Caco-2 (cell line): Measurements from ENCODE around the gene DOCK9. TPM values are rescaled to one million over a fixed set of nuclear protein-coding genes. Genes with fewer than 3 reads are reported as not detected.

Experiments used
- BruUV-seq: library from RNA; stranded (reverse); fragments of 400-500 nt; replicated peaks from 2 replicates; lab custom pipeline; 2021; lab: Mats Ljungman, UMichigan
- CTCF ChIA-PET: fragments of 300-600 bp; sonication (Branson Sonifier 250); formaldehyde crosslinking; loops from one replicate; lab custom pipeline; 2022; ENCODE audit warnings: antibody characterized with exemption; lab: Charles Lee
- POLR2A ChIA-PET: fragments of 300-600 bp; sonication (Branson Sonifier 250); formaldehyde crosslinking; loops from one replicate; lab custom pipeline; 2022; ENCODE audit warnings: antibody characterized with exemption; lab: Charles Lee
- DNase-seq, 2 experiments: peaks; one replicate each; pipeline versions ENCODE4 v3.0.0 to v3.0.0-alpha.2; 2020 to 2022
- H3K27me3 ChIP-seq: replicated peaks from 2 replicates; pipeline ENCODE4 v1.6.0; 2011; ENCODE audit warnings: low read length; ENCODE audit not compliant: control insufficient read depth, insufficient read depth
- H3K36me3 ChIP-seq: 2 replicates; pipeline ENCODE4 v1.5.1; 2011; ENCODE audit warnings: low read length; ENCODE audit not compliant: control insufficient read depth, insufficient read depth
- H3K4me1 ChIP-seq: fragments of 250-450 bp; sonication (Bioruptor Pico); 2 replicates; pipeline ENCODE4 v1.5.1; 2020; ENCODE audit warnings: mild to moderate bottlenecking
- H3K4me3 ChIP-seq: 2 replicates; pipeline ENCODE4 v1.5.1; 2011; ENCODE audit warnings: low read depth, mild to moderate bottlenecking, control low read depth, low read length
- H3K9me3 ChIP-seq: fragments of 250-450 bp; sonication (Bioruptor Pico); 2 replicates; pipeline ENCODE4 v1.5.1; 2020; ENCODE audit warnings: mild to moderate bottlenecking, moderate library complexity
- H3K27ac Mint-ChIP-seq: one replicate; pipeline ENCODE4 v1.8.0; 2022; ENCODE audit warnings: mixed read lengths; ENCODE audit not compliant: unreplicated experiment
- H3K27me3 Mint-ChIP-seq: one replicate; pipeline ENCODE4 v1.8.0; 2022; ENCODE audit warnings: mixed read lengths; ENCODE audit not compliant: insufficient read depth, unreplicated experiment
- H3K36me3 Mint-ChIP-seq: one replicate; pipeline ENCODE4 v1.8.0; 2022; ENCODE audit warnings: mild to moderate bottlenecking, mixed read lengths; ENCODE audit not compliant: insufficient read depth, unreplicated experiment
- H3K4me1 Mint-ChIP-seq: one replicate; pipeline ENCODE4 v1.8.0; 2022; ENCODE audit warnings: low read depth, mixed read lengths; ENCODE audit not compliant: unreplicated experiment
- H3K4me3 Mint-ChIP-seq: one replicate; pipeline ENCODE4 v1.8.0; 2022; ENCODE audit warnings: mild to moderate bottlenecking, moderate library complexity, mixed read lengths; ENCODE audit not compliant: unreplicated experiment
- H3K9me3 Mint-ChIP-seq: one replicate; pipeline ENCODE4 v1.8.0; 2022; ENCODE audit warnings: mixed read lengths; ENCODE audit not compliant: unreplicated experiment
- CTCF ChIP-seq, 2 experiments: fragments of 200-600 bp in 1 of 2; IDR thresholded peaks; 1 replicate in 1 of 2; 2 replicates in 1 of 2; pipeline versions ENCODE4 v1.5.1 to v1.8.0; 2011 to 2022; ENCODE audit warnings: antibody characterized with exemption in 1 of 2, control low read depth in 1 of 2, inconsistent platforms in 1 of 2, low read depth in 1 of 2, low read length in 1 of 2, mild to moderate bottlenecking in 1 of 2, moderate library complexity in 1 of 2; ENCODE audit not compliant: insufficient read depth in 1 of 2, severe bottlenecking in 1 of 2, unreplicated experiment in 1 of 2
- intact Hi-C: fragments of 100-400 bp; cut with micrococcal nuclease; formaldehyde crosslinking; loops from one replicate; pipeline ENCODE4 v1.10.0; 2022; ENCODE audit not compliant: unreplicated experiment
- total RNA-seq: library from RNA; stranded (reverse); gene quantifications from 2 replicates; pipeline ENCODE4 v1.2.3, GENCODE V29; 2022

DOCK9 gene
- total RNA-seq, 1 experiment from 2014 or later = 260 TPM

GRCh38 chr13:98796191-98796590, 181.7 kb downstream of the DOCK9 start:
- Mint-ChIP-seq H3K4me3 (no peak overlapping the region), H3K9me3 (no peaks in the 10 kb centered on the region), H3K27ac (no peak overlapping the region), H3K27me3 (no peaks in the 10 kb centered on the region), H3K4me1 (no peaks in the 10 kb centered on the region), H3K36me3 (peaks cover 75% of the 10 kb centered on the region)
- Histone ChIP-seq H3K9me3 (no peaks in the 10 kb centered on the region), H3K36me3 (peaks cover 2% of the 10 kb centered on the region; the same call in 1 of the 2 replicates), H3K4me3 (no peak overlapping the region), H3K27me3 (no peaks in the 10 kb centered on the region), H3K4me1 (no peaks in the 10 kb centered on the region)
- intact Hi-C loops = no loop called here
- POLR2A ChIA-PET = no interaction called here
- CTCF ChIA-PET = no interaction called here
- no peak for DNase-seq
- no TSS peak for BruUV-seq
- no peak for TF ChIP-seq CTCF (IDR thresholded peaks at IDR 0.05; ENCODE audit: insufficient read depth in 1 of 2, low read depth in 1 of 2, low read length in 1 of 2, severe bottlenecking in 1 of 2, unreplicated experiment in 1 of 2)

- no peak for TF ChIP-seq CTCF (IDR thresholded peaks at IDR 0.05; ENCODE audit: insufficient read depth in 1 of 2, low read depth in 1 of 2, low read length in 1 of 2, severe bottlenecking in 1 of 2, unreplicated experiment in 1 of 2)
- POLR2A ChIA-PET = no interaction called here
- Mint-ChIP-seq H3K9me3 (no peaks in the 10 kb centered on the region), H3K36me3 (peaks cover 75% of the 10 kb centered on the region), H3K4me3 (no peak overlapping the region), H3K27me3 (no peaks in the 10 kb centered on the region), H3K4me1 (no peaks in the 10 kb centered on the region), H3K27ac (no peak overlapping the region)
- Histone ChIP-seq H3K4me1 (no peaks in the 10 kb centered on the region), H3K36me3 (peaks cover 2% of the 10 kb centered on the region; the same call in 1 of the 2 replicates), H3K27me3 (no peaks in the 10 kb centered on the region), H3K4me3 (no peak overlapping the region), H3K9me3 (no peaks in the 10 kb centered on the region)
- CTCF ChIA-PET = no interaction called here
- DNase-seq = no peak
- BruUV-seq = no TSS peak
- intact Hi-C loops = no loop called here
These were observed 182.6 kb downstream of the DOCK9 start for GRCh38 chr13:98795220-98795619.

DNA sequence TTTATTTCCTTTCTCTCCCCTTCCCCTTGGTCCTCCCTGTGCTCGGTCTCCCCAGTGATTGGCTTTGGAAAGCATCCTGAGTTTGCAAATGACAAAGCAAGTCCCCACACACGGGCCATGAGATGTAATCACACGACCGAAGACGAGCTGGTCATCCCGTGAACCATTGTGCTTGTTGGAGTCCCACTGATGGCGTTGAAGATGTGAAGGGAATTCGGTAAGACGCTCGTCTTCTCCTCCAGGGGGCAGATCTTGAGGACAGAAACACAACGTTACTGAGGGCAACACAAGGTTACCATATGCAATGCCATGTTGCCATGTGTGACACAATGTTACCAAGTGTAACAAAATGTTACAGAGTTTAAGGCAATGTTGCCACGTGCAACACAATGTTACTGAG, 183.4 kb downstream of the DOCK9 start:
- TF ChIP-seq CTCF (IDR thresholded peaks at IDR 0.05; ENCODE audit: insufficient read depth in 1 of 2, low read depth in 1 of 2, low read length in 1 of 2, severe bottlenecking in 1 of 2, unreplicated experiment in 1 of 2) = no peak
- Histone ChIP-seq H3K9me3 (no peaks in the 10 kb centered on the region), H3K36me3 (peaks cover 2% of the 10 kb centered on the region; the same call in 1 of the 2 replicates), H3K4me1 (no peaks in the 10 kb centered on the region), H3K27me3 (no peaks in the 10 kb centered on the region), H3K4me3 (no peak overlapping the region)
- CTCF ChIA-PET = no interaction called here
- DNase-seq = no peak
- Mint-ChIP-seq H3K36me3 (peaks cover 68% of the 10 kb centered on the region), H3K4me1 (no peaks in the 10 kb centered on the region), H3K9me3 (no peaks in the 10 kb centered on the region), H3K4me3 (no peak overlapping the region), H3K27ac (no peak overlapping the region), H3K27me3 (no peaks in the 10 kb centered on the region)
- no TSS peak for BruUV-seq
- intact Hi-C loops = no loop called here
- POLR2A ChIA-PET = no interaction called here
